Activated CD4-positive, alpha-beta memory T cell treated with anti-CD3 and anti-CD28 coated beads for 36 hours (primary cell): ENCODE measurements around the gene GPR137B. TPM values are rescaled to one million over a fixed set of nuclear protein-coding genes. Genes with fewer than 3 reads are reported as not detected.

Experiments
- CTCF ChIA-PET: fragments of 350-600 bp; sonication (Branson Sonifier 250); formaldehyde crosslinking; loops from one replicate; lab custom pipeline; 2021; ENCODE audit warnings: antibody characterized with exemption, inconsistent platforms; lab: Charles Lee
- POLR2A ChIA-PET: fragments of 350-600 bp; sonication (Branson Sonifier 250); formaldehyde crosslinking; loops from one replicate; lab custom pipeline; 2021; ENCODE audit warnings: antibody characterized with exemption; lab: Charles Lee
- DNase-seq: peaks from one replicate; pipeline ENCODE4 v3.0.0-alpha.2; 2020
- H3K27ac Mint-ChIP-seq: one replicate; pipeline ENCODE4 v1.8.0; 2021; ENCODE audit warnings: mixed read lengths
- H3K27me3 Mint-ChIP-seq: one replicate; pipeline ENCODE4 v1.8.0; 2021; ENCODE audit warnings: mixed read lengths
- H3K36me3 Mint-ChIP-seq: one replicate; pipeline ENCODE4 v1.8.0; 2021; ENCODE audit warnings: mixed read lengths
- H3K4me1 Mint-ChIP-seq: one replicate; pipeline ENCODE4 v1.8.0; 2021; ENCODE audit warnings: low read depth, mixed read lengths
- H3K4me3 Mint-ChIP-seq: one replicate; pipeline ENCODE4 v1.8.0; 2021; ENCODE audit warnings: mild to moderate bottlenecking, mixed read lengths
- H3K9me3 Mint-ChIP-seq: one replicate; pipeline ENCODE4 v1.8.0; 2021; ENCODE audit warnings: mixed read lengths
- intact Hi-C: fragments of 100-400 bp; cut with micrococcal nuclease; formaldehyde crosslinking; loops from one replicate; pipeline ENCODE4 v1.15.1; 2023
- total RNA-seq, 2 experiments: library from RNA; stranded (reverse); gene quantifications; one replicate each; pipeline ENCODE4 v1.2.3, GENCODE V29; 2021

The GPR137B gene
- total RNA-seq, 2 experiments from 2014 or later: 5.6 TPM

DNA sequence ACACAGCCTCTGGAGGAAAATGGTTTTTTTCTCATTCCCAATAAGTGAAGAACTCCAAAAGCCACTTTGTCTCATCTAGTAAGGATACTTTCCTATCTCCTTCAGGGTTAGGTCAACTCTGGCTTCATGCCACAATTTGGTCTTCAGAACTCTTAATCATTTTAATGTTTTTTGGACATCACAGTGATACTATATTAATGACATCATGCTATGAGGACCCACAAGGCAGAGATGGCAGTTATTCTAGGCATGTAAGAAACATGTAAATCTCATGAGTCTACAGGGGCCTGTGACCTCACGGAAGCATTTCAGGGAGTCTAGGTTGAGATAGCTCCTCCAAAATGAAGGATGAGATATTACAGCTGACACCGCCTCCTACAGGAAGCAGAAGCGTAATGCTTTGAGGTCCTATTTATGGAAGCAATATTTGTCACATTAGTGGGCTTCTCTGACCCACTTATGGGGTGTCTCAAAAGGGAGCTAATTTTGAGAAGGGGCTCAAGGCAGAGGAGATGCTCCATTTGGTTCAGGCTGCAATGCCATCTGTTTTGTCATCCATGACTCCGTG lies 5.0 kb upstream of the GPR137B start:
- Mint-ChIP-seq H3K9me3 (no peaks in the 10 kb centered on the region), H3K27ac (no peak overlapping the region), H3K36me3 (no peaks in the 10 kb centered on the region), H3K4me3 (no peak overlapping the region), H3K4me1 (peaks cover 2% of the 10 kb centered on the region), H3K27me3 (peaks cover 42% of the 10 kb centered on the region)
- POLR2A ChIA-PET: no interaction called here
- no peak for DNase-seq
- intact Hi-C loops: no loop called here
- CTCF ChIA-PET: interaction anchor here (1.0 to 1.3 kb wide), 4 partner anchors 27 to 390 kb away, joined by 3 to 5 read pairs (median 3); no protein-coding TSS in a partner anchor

GRCh38 chr1:236139495-236139894 lies 2.8 kb upstream of the GPR137B start:
- intact Hi-C loops: no loop called here
- CTCF ChIA-PET: interaction anchor here (2.1 kb wide), 1 partner anchor 16 kb away, joined by 6 read pairs; no protein-coding TSS in a partner anchor
- Mint-ChIP-seq H3K4me3 (no peak overlapping the region), H3K27ac (no peak overlapping the region), H3K27me3 (peaks cover 39% of the 10 kb centered on the region), H3K9me3 (no peaks in the 10 kb centered on the region), H3K36me3 (peaks cover 2% of the 10 kb centered on the region), H3K4me1 (peaks cover 14% of the 10 kb centered on the region)
- POLR2A ChIA-PET: no interaction called here
- no peak for DNase-seq

- intact Hi-C loops: loop anchor here (5.0 kb wide), 1 partner anchor 34 kb away; no protein-coding TSS in a partner anchor
- no peaks in the 10 kb centered on the region for H3K9me3 Mint-ChIP-seq
- H3K4me1 Mint-ChIP-seq: peaks cover 21% of the 10 kb centered on the region
- POLR2A ChIA-PET: interaction anchor here (0.6 kb wide), 1 partner anchor 141 kb away, joined by 3 read pairs; the partner anchor contains the start of gene ERO1B
- CTCF ChIA-PET: no interaction called here
- DNase-seq: no peak
- H3K27me3 Mint-ChIP-seq: peaks cover 32% of the 10 kb centered on the region
- no peak overlapping the region for H3K27ac Mint-ChIP-seq
- H3K36me3 Mint-ChIP-seq: peaks cover 2% of the 10 kb centered on the region
- peak overlapping the region; percentile 11 for H3K4me3 Mint-ChIP-seq
Observed at GRCh38 chr1:236140705-236141446, 1.5 kb upstream of the GPR137B start.

- intact Hi-C loops: loop anchor here (2.0 to 5.0 kb wide), 2 partner anchors 34 to 141 kb away; no protein-coding TSS in a partner anchor
- Mint-ChIP-seq H3K9me3 (no peaks in the 10 kb centered on the region), H3K36me3 (peaks cover 2% of the 10 kb centered on the region), H3K4me3 (peak overlapping the region; percentile 73), H3K27ac (no peak overlapping the region), H3K4me1 (peaks cover 21% of the 10 kb centered on the region), H3K27me3 (peaks cover 29% of the 10 kb centered on the region)
- DNase-seq: no peak
- POLR2A ChIA-PET: no interaction called here
- CTCF ChIA-PET: no interaction called here
Observed at GRCh38 chr1:236141447-236142252, 689 bp upstream of the GPR137B start.

GRCh38 chr1:236143104-236143948 lies 987 bp downstream of the GPR137B start:
- peak; percentile 76 for DNase-seq
- intact Hi-C loops: loop anchor here (1.0 to 5.0 kb wide), 3 partner anchors 13 to 139 kb away; no protein-coding TSS in a partner anchor
- peaks cover 27% of the 10 kb centered on the region for H3K27me3 Mint-ChIP-seq
- ChIA-PET CTCF (interaction anchor here (0.8 to 1.0 kb wide), 3 partner anchors 98 to 367 kb away, joined by 3 to 4 read pairs (median 3); no protein-coding TSS in a partner anchor), POLR2A (interaction anchor here (0.6 to 2.2 kb wide), 5 partner anchors 8 to 141 kb away, joined by 3 to 9 read pairs (median 4); no protein-coding TSS in a partner anchor)
- no peaks in the 10 kb centered on the region for H3K9me3 Mint-ChIP-seq
- H3K36me3 Mint-ChIP-seq: peaks cover 2% of the 10 kb centered on the region
- H3K27ac Mint-ChIP-seq: peak overlapping the region; percentile 44
- peak overlapping the region; percentile 94 for H3K4me3 Mint-ChIP-seq
- peaks cover 21% of the 10 kb centered on the region for H3K4me1 Mint-ChIP-seq

GRCh38 chr1:236144033-236144432 lies 1.7 kb downstream of the GPR137B start:
- Mint-ChIP-seq H3K4me1 (peaks cover 21% of the 10 kb centered on the region), H3K27me3 (peaks cover 23% of the 10 kb centered on the region), H3K27ac (no peak overlapping the region), H3K36me3 (peaks cover 2% of the 10 kb centered on the region), H3K9me3 (no peaks in the 10 kb centered on the region), H3K4me3 (peak overlapping the region; percentile 94)
- CTCF ChIA-PET: interaction anchor here (0.8 to 1.0 kb wide), 3 partner anchors 99 to 366 kb away, joined by 3 to 4 read pairs (median 3); no protein-coding TSS in a partner anchor
- DNase-seq: no peak
- intact Hi-C loops: loop anchor here (5.0 kb wide), 1 partner anchor 37 kb away; no protein-coding TSS in a partner anchor
- POLR2A ChIA-PET: interaction anchor here (0.6 to 2.2 kb wide), 5 partner anchors 8 to 141 kb away, joined by 3 to 9 read pairs (median 4); no protein-coding TSS in a partner anchor

- intact Hi-C loops: loop anchor here (5.0 kb wide), 1 partner anchor 37 kb away; no protein-coding TSS in a partner anchor
- CTCF ChIA-PET: no interaction called here
- DNase-seq: no peak
- Mint-ChIP-seq H3K27me3 (peaks cover 22% of the 10 kb centered on the region), H3K9me3 (no peaks in the 10 kb centered on the region), H3K4me3 (no peak overlapping the region), H3K4me1 (peaks cover 21% of the 10 kb centered on the region), H3K27ac (no peak overlapping the region), H3K36me3 (peaks cover 2% of the 10 kb centered on the region)
- POLR2A ChIA-PET: interaction anchor here (1.2 to 2.2 kb wide), 2 partner anchors 9 to 11 kb away, joined by 3 to 9 read pairs; no protein-coding TSS in a partner anchor
Observed at GRCh38 chr1:236144446-236145150, 2.3 kb downstream of the GPR137B start.

DNA sequence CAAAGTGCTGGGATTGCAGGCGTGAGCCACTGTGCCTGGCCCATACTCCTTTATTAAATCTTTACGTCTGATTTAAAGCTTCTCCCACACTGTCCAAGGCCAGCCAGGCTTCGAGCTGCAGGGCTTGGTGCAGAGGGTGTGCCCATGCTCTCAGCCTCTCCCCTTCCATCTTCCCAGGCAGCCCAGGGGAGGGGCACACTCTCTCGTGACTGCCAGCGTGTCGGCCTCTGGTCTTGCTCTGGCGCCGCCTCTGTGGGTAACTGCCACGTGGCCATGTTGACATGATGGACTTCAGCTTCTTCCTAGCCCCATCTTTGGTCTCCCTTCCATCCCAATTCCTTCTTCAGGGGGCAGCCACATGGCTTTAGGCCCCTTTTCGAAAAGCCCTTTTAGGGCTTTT lies 4.7 kb downstream of the GPR137B start:
- H3K27ac Mint-ChIP-seq: no peak overlapping the region
- no peak for DNase-seq
- H3K9me3 Mint-ChIP-seq: no peaks in the 10 kb centered on the region
- ChIA-PET POLR2A (no interaction called here), CTCF (interaction anchor here (0.7 kb wide), 1 partner anchor 263 kb away, joined by 3 read pairs; no protein-coding TSS in a partner anchor)
- no peak overlapping the region for H3K4me3 Mint-ChIP-seq
- H3K4me1 Mint-ChIP-seq: peaks cover 19% of the 10 kb centered on the region
- peaks cover 2% of the 10 kb centered on the region for H3K36me3 Mint-ChIP-seq
- intact Hi-C loops: no loop called here
- peaks cover 1% of the 10 kb centered on the region for H3K27me3 Mint-ChIP-seq

DNA sequence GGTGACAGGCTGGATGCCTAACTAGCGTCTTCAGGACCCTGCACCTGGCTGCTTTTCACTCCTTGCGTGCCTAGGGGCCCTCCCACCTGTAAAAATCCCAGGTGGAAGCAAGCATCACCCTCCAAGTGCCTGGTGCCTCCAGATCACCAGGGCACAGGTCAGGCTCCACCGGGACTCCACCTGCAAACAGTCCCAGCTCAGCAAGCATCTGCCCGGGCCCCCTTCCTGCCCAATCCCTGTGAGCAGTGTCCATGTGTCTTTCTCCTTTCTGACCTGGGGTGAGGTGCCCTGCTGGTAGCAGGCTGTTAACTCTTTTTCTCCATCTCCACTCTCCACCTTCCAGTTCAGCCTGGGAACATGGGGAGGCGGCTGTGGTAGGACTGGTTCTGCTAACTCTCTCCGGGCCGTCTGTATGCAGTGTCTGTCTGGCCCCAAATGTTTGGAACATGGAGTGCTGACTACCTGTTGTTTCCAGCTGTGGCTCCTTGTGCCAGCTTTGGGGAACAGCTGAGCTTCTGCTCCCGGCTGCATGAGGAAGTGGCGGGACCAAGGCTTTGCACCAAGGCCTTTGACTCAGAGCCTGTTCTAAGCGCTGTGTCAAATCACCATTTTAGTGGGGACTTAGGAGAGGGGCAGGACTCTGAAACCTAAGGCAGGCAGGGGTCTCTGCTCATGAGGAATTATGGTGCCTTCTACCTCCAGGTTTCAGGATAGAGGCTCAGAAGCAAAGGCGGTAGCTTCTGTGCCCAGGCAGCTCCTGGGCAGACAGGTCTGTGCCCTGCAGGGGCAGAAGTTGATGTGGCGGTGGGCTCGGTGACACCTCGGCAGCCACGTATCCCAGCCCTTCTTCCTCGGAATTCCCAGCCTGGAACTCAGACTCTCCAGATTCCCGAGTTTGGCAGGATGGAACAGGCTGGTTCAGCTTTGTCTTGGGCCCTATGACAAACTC lies 5.5 kb downstream of the GPR137B start:
- intact Hi-C loops: no loop called here
- ChIA-PET CTCF (no interaction called here), POLR2A (no interaction called here)
- Mint-ChIP-seq H3K4me1 (peaks cover 19% of the 10 kb centered on the region), H3K4me3 (no peak overlapping the region), H3K36me3 (no peaks in the 10 kb centered on the region), H3K27ac (no peak overlapping the region), H3K27me3 (peaks cover 1% of the 10 kb centered on the region), H3K9me3 (no peaks in the 10 kb centered on the region)
- no peak for DNase-seq

DNA sequence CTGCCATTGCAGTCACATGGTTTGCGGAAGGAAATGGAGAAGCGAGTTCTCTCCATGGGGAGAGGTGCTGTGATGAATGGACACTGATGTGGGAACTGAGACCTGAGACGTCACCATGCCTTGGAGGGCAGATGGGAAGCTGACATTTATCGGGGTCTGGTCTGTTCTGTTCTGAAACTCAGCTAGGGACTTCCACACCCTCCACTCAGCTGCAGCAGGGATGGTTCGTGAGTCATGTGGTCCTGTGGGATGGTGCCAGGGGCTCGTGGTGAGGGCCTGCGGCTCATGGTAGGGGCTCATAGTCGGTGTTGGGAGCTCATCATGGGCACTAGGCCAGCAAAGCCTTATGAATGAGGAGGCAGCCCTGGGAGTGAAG lies 6.1 kb downstream of the GPR137B start:
- DNase-seq: no peak
- ChIA-PET POLR2A (no interaction called here), CTCF (no interaction called here)
- peaks cover 16% of the 10 kb centered on the region for H3K4me1 Mint-ChIP-seq
- H3K27me3 Mint-ChIP-seq: peaks cover 1% of the 10 kb centered on the region
- H3K27ac Mint-ChIP-seq: no peak overlapping the region
- intact Hi-C loops: no loop called here
- H3K9me3 Mint-ChIP-seq: no peaks in the 10 kb centered on the region
- no peak overlapping the region for H3K4me3 Mint-ChIP-seq
- H3K36me3 Mint-ChIP-seq: no peaks in the 10 kb centered on the region
